HepG2 (cell line): ENCODE results near the gene HIPK2. TPM values are rescaled to one million over a fixed set of nuclear protein-coding genes. Genes with fewer than 3 reads are reported as not detected.

Experiments used
- ATF7-NPFF ChIP-seq: sonication (generic); formaldehyde crosslinking; IDR thresholded peaks from 2 replicates; pipeline ENCODE4 v1.8.1; 2023; ENCODE audit warnings: mild to moderate bottlenecking, low read depth, missing genetic modification reagents, moderate library complexity
- FOXA3 ChIP-seq: IDR thresholded peaks from 2 replicates; pipeline ENCODE4 v1.6.1; 2016; ENCODE audit warnings: missing genetic modification reagents, missing compliant biosample characterization
- MBNL3 ChIP-seq: fragments of 250-450 bp; sonication (Bioruptor Pico); conservative IDR thresholded peaks from 2 replicates; pipeline ENCODE4 v1.8.0; 2022; ENCODE audit warnings: mild to moderate bottlenecking, inconsistent platforms
- MEIS1 ChIP-seq: sonication (generic); formaldehyde crosslinking; IDR thresholded peaks from 2 replicates; pipeline ENCODE4 v1.9.0; 2021; ENCODE audit warnings: mild to moderate bottlenecking, missing genetic modification reagents, moderate library complexity, borderline replicate concordance
- MTERF4 ChIP-seq: sonication (generic); formaldehyde crosslinking; IDR thresholded peaks from 2 replicates; pipeline ENCODE4 v1.8.0; 2023; ENCODE audit warnings: mild to moderate bottlenecking, missing genetic modification reagents
- NPAS2 ChIP-seq: sonication (generic); formaldehyde crosslinking; IDR thresholded peaks from 2 replicates; pipeline ENCODE4 v1.8.0; 2022; ENCODE audit warnings: mild to moderate bottlenecking, missing genetic modification reagents, borderline replicate concordance
- UBTF ChIP-seq: sonication (generic); formaldehyde crosslinking; IDR thresholded peaks from 2 replicates; pipeline ENCODE4 v1.4.0; 2020; ENCODE audit warnings: mild to moderate bottlenecking, missing genetic modification reagents
- ZFP36L1 ChIP-seq: sonication (generic); formaldehyde crosslinking; IDR thresholded peaks from 2 replicates; pipeline ENCODE4 v1.8.0; 2022; ENCODE audit warnings: mild to moderate bottlenecking, missing genetic modification reagents, moderate library complexity
- ZHX2 ChIP-seq, 2 experiments: sonication (generic) in 1 of 2; formaldehyde crosslinking in 1 of 2; IDR thresholded peaks; 2 replicates each; pipeline versions ENCODE4 v1.6.1 to v1.9.0; 2014 to 2022; ENCODE audit warnings: antibody characterized with exemption in 1 of 2, borderline replicate concordance in 1 of 2, inconsistent platforms in 1 of 2, low read depth in 1 of 2, missing genetic modification reagents in 1 of 2
- ZNF160 ChIP-seq: sonication (generic); formaldehyde crosslinking; IDR thresholded peaks from 2 replicates; pipeline ENCODE4 v1.8.0; 2022; ENCODE audit warnings: mild to moderate bottlenecking, inconsistent platforms, missing genetic modification reagents
- ZNF362 ChIP-seq: sonication (generic); formaldehyde crosslinking; IDR thresholded peaks from 2 replicates; pipeline ENCODE4 v1.4.0; 2020; ENCODE audit warnings: missing genetic modification reagents, mild to moderate bottlenecking, borderline replicate concordance
- ZNF644 ChIP-seq: IDR thresholded peaks from 2 replicates; pipeline ENCODE4 v1.6.1; 2016; ENCODE audit warnings: low read depth
- ZNF674 ChIP-seq: sonication (generic); formaldehyde crosslinking; IDR thresholded peaks from 2 replicates; pipeline ENCODE4 v1.5.0; 2020; ENCODE audit warnings: low read depth, mild to moderate bottlenecking, missing genetic modification reagents
- ZNF761 ChIP-seq: sonication (generic); formaldehyde crosslinking; conservative IDR thresholded peaks from 2 replicates; pipeline ENCODE4 v1.4.0; 2020; ENCODE audit warnings: mild to moderate bottlenecking, missing genetic modification reagents
- polyA plus RNA-seq, 8 experiments: library from polyadenylated mRNA; depleted of rRNA in 3 of 8; stranded (reverse) in 7 of 8; unstranded in 1 of 8; fragments of >200 nt; fragmentation: Illumina TruSeq in 4 of 8; extraction: Trizol in 4 of 8; gene quantifications; 2 replicates each; pipeline versions ENCODE4 v1.2.1 to v1.2.3, GENCODE V29; 2011 to 2016; ENCODE audit warnings: low read depth in 4 of 8, missing spikeins in 1 of 8, mixed read lengths in 1 of 8; ENCODE audit not compliant: insufficient read depth in 1 of 8
- total RNA-seq, 5 experiments: library from RNA; depleted of rRNA; stranded (reverse); fragments of >200 nt; fragmentation: Illumina TruSeq; extraction: Trizol; gene quantifications; 2 replicates each; pipeline ENCODE4 v1.2.3, GENCODE V29; 2016; ENCODE audit warnings: low read depth in 1 of 5

Gene HIPK2
- total and polyA plus RNA-seq, 2 of the 13 experiments (the other 11 are each of a cell fraction or from before 2014, with no cell fraction given): 14.4 to 20.2 TPM

GRCh38 chr7:139658908-139659675, 118.7 kb downstream of the HIPK2 start (continued):
- TF ChIP-seq ZHX2 (IDR thresholded peaks at IDR 0.05; ENCODE audit: low read depth) (no peak), ZHX2 (CRISPR knock-in tag; IDR thresholded peaks at IDR 0.05; ENCODE audit: borderline replicate concordance) (no peak), NPAS2 (CRISPR knock-in tag) (no peak), MBNL3 (CRISPR knock-in tag) (no peak), ZFP36L1 (CRISPR knock-in tag) (no peak), FOXA3 (no peak), ZNF674 (CRISPR knock-in tag) (no peak), ZNF362 (CRISPR knock-in tag) (peak; percentile 72; the same call in 1 of the 2 replicates), UBTF (CRISPR knock-in tag) (peak; percentile 28; the same call in 1 of the 2 replicates), ZNF644 (CRISPR knock-in tag) (no peak), ZNF761 (no peak), ATF7-NPFF (CRISPR knock-in tag) (no peak), MEIS1 (CRISPR knock-in tag) (no peak), MTERF4 (CRISPR knock-in tag) (no peak), ZNF160 (no peak)
